Measurements from ENCODE around the gene INSL3.
A peak's percentile ranks its signal among the peaks of the same experiment; 100 is the strongest.
"Not testable (repeated sequence)": the region's sequence is repeated elsewhere in the genome, so short reads cannot be mapped to it uniquely, and the experiment has no call there.

Gene INSL3

GRCh38 chr19:17778968-17779929 is 42.1 kb downstream of the INSL3 start:
- DNase-seq, result no peak

GRCh38 chr19:17778251-17778967 is 42.9 kb downstream of the INSL3 start:
- DNase-seq, result peak; percentile 66 to 67

- DNase-seq, result not testable (repeated sequence)
Measured at GRCh38 chr19:17777840-17778239, 43.5 kb downstream of the INSL3 start.

GRCh38 chr19:17775991-17776803 is 45.1 kb downstream of the INSL3 start:
- no peak for DNase-seq

DNA sequence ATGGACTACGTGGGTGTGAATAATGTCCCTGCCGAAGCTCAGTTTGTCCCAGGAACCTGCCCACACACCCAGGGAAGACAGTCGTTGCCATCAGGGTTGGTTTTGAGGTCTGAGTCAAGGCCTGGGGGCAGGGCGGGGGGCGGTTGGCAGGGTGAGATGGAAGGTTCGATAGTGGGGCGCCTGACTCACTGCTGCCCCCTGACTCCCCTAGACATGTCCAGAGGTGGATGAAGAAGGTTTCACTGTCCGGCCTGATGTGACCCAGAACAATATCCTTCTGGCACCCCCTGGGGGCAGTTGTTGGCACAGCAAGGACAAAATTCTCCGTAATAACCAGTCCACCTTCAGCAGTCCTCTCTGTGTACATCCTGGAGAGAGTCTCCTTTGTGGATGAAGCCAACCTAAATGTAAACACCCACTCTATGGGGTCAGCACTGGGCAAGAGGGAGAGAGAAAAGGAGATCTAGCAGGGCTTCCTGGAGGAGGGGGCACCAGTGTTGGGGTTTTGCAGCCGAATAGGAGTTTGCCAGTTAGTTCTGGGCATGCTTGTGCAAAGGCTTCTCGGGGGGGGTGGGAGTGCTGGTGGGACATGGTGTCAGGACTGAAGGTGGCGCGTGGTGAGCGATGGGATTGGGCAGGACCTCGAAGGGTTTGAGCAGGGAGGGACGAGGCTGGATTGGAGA is 45.9 kb downstream of the INSL3 start:
- peak; percentile 52 to 64 for DNase-seq

DNA sequence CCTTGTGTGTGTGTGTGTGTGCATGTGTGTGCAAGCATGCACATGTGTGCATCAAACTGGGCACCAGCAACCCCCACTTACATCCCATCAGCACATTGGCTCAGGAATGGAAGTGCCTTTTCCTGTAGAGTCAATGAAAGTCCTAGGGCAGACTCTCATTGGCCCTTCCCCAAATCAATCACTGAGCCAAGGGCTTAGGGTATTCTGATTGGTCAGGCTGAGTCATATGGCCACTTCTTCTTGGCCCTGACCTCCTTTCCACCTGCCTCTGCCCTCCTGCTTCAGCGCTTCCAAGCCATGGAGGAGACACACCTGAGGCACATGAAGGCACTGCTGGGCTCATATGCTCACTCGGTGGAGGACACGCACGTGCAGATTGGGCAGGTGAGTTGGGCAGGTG is 49.1 kb downstream of the INSL3 start:
- DNase-seq, result peak in 1 of 2 experiments; percentile 28

GRCh38 chr19:17770613-17771012 is 50.7 kb downstream of the INSL3 start:
- DNase-seq, result no peak

- no peak for DNase-seq
Measured at GRCh38 chr19:17767559-17767958, 53.8 kb downstream of the INSL3 start.

DNA sequence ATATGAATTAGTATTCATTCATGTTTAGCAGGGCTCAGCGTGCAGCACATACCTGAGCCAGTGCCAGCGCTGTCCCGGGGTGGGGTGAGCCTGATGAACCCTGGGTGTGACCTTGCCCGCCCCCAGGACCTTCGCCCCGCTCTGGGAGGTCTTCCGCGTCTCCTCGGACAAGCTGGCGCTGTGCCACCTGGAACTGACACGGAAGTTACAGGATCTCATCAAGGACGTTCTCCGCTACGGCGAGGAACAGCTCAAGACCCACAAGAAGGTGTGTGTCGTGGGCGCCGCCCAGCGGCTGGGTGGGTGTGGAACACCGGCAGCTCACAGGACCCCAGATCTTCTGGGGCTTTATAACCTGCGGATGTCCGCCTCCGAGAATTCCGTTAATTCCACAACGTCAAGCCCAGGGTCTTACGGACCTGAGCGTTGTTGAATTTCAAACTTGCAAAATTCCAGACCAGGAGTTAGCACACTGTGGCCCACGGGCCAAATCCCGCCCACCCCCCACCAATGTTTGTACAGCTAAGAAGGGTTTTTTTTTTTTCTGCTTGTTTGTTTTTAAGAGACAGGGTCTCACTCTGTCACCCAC is 54.7 kb downstream of the INSL3 start:
- peak; percentile 34 to 48 for DNase-seq
